HEK293T (cell line): ENCODE data around the gene PKNOX2.

Source experiments
- BHLHE40 ChIP-seq: fragments of 450-650 bp; IDR thresholded peaks from 2 replicates; pipeline ENCODE4 v1.6.1; 2016; ENCODE audit warnings: mild to moderate bottlenecking, moderate library complexity, borderline replicate concordance
- CTBP1 ChIP-seq: fragments of 450-650 bp; IDR thresholded peaks from 2 replicates; pipeline ENCODE4 v1.6.1; 2016; ENCODE audit warnings: borderline replicate concordance
- ELF4 ChIP-seq: fragments of 450-650 bp; IDR thresholded peaks from 2 replicates; pipeline ENCODE4 v1.6.1; 2017; ENCODE audit warnings: antibody characterized with exemption
- FOXA1 ChIP-seq: fragments of 450-650 bp; IDR thresholded peaks from 2 replicates; pipeline ENCODE4 v1.6.1; 2016; ENCODE audit warnings: mild to moderate bottlenecking
- FOXK2 ChIP-seq: fragments of 450-650 bp; IDR thresholded peaks from 2 replicates; pipeline ENCODE4 v1.6.1; 2016; ENCODE audit warnings: mild to moderate bottlenecking
- FOXM1 ChIP-seq: fragments of 450-650 bp; IDR thresholded peaks from 2 replicates; pipeline ENCODE4 v1.6.1; 2017; ENCODE audit warnings: mild to moderate bottlenecking, borderline replicate concordance
- HDGF ChIP-seq: fragments of 450-650 bp; IDR thresholded peaks from 2 replicates; pipeline ENCODE4 v1.6.1; 2017; ENCODE audit warnings: antibody characterized with exemption, borderline replicate concordance
- L3MBTL2 ChIP-seq: fragments of 450-650 bp; conservative IDR thresholded peaks from 2 replicates; pipeline ENCODE4 v1.6.1; 2016; ENCODE audit warnings: mild to moderate bottlenecking
- SP1 ChIP-seq: fragments of 450-650 bp; IDR thresholded peaks from 2 replicates; pipeline ENCODE4 v1.6.1; 2017
- SUZ12 ChIP-seq: fragments of 450-650 bp; IDR thresholded peaks from 2 replicates; pipeline ENCODE4 v1.6.1; 2016; ENCODE audit warnings: mild to moderate bottlenecking
- TARDBP ChIP-seq: fragments of 450-650 bp; IDR thresholded peaks from 2 replicates; pipeline ENCODE4 v1.6.1; 2016
- TF ChIP-seq, protein P1 (sequence below): fragments of 450-650 bp; IDR thresholded peaks from 2 replicates; pipeline ENCODE4 v1.6.1; 2016

GRCh38 chr11:125449565-125449964 is 285.0 kb downstream of the PKNOX2 start:
- TF ChIP-seq ELF4 (no peak), BHLHE40 (no peak), CTBP1 (no peak), L3MBTL2 (no peak), TARDBP (no peak), FOXA1 (no peak), FOXM1 (no peak), SUZ12 (no peak), FOXK2 (no peak), SP1 (no peak), HDGF (no peak)
- TF ChIP-seq, protein P1, sequence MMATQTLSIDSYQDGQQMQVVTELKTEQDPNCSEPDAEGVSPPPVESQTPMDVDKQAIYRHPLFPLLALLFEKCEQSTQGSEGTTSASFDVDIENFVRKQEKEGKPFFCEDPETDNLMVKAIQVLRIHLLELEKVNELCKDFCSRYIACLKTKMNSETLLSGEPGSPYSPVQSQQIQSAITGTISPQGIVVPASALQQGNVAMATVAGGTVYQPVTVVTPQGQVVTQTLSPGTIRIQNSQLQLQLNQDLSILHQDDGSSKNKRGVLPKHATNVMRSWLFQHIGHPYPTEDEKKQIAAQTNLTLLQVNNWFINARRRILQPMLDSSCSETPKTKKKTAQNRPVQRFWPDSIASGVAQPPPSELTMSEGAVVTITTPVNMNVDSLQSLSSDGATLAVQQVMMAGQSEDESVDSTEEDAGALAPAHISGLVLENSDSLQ: no peak
